HG03575 (cell line): ENCODE measurements around the gene SFSWAP.

ENCODE experiments used
- ATAC-seq: cut with Tn5 transposase; IDR thresholded peaks from one replicate; pipeline ENCODE4 v1.9.1; 2021; ENCODE audit not compliant: unreplicated experiment, insufficient number of reproducible peaks, low FRiP score; ENCODE audit errors: extremely low read depth

Gene SFSWAP

GRCh38 chr12:131836714-131837397 is 126.0 kb downstream of the SFSWAP start:
- ATAC-seq, result no peak

GRCh38 chr12:131840643-131841416 is 129.9 kb downstream of the SFSWAP start:
- ATAC-seq, result no peak

- ATAC-seq, result no peak
Measured at GRCh38 chr12:131841547-131841946, 130.7 kb downstream of the SFSWAP start.

GRCh38 chr12:131842169-131842568 is 131.3 kb downstream of the SFSWAP start:
- no peak for ATAC-seq

- ATAC-seq, result no peak
Measured at GRCh38 chr12:131843527-131843926, 132.6 kb downstream of the SFSWAP start.

GRCh38 chr12:131844140-131844539 is 133.2 kb downstream of the SFSWAP start:
- no peak for ATAC-seq

- no peak for ATAC-seq
Measured at GRCh38 chr12:131844656-131845055, 133.8 kb downstream of the SFSWAP start.

GRCh38 chr12:131845121-131845520 is 134.2 kb downstream of the SFSWAP start:
- ATAC-seq, result no peak

GRCh38 chr12:131847456-131847855 is 136.6 kb downstream of the SFSWAP start:
- ATAC-seq, result no peak

GRCh38 chr12:131848753-131849152 is 137.9 kb downstream of the SFSWAP start:
- no peak for ATAC-seq
